SK-N-MC (cell line): ENCODE data around the gene EFL1.
"Not testable (repeated sequence)": the region's sequence is repeated elsewhere in the genome, so short reads cannot be mapped to it uniquely, and the experiment has no call there.

Source experiments
- DNase-seq: peaks from one replicate; pipeline ENCODE4 v3.0.0-alpha.2; 2011; ENCODE audit warnings: low read depth, low spot score
- H3K27ac ChIP-seq: fragments of 200-600 bp; sonication (generic); 2 replicates; pipeline ENCODE4 v1.5.1; 2016; ENCODE audit warnings: mixed run types
- H3K36me3 ChIP-seq: fragments of 200-600 bp; sonication (generic); 2 replicates; pipeline ENCODE4 v1.6.1; 2017; ENCODE audit warnings: antibody characterized with exemption, low read length, mixed read lengths; ENCODE audit not compliant: insufficient read depth
- H3K4me3 ChIP-seq: fragments of 200-600 bp; sonication (generic); 2 replicates; pipeline ENCODE4 v1.5.1; 2016
- H3K9ac ChIP-seq: fragments of 200-600 bp; sonication (generic); 2 replicates; pipeline ENCODE4 v1.8.0; 2017; ENCODE audit warnings: mixed run types, mixed read lengths; ENCODE audit not compliant: insufficient read length
- H3K9me3 ChIP-seq: fragments of 200-600 bp; sonication (generic); 2 replicates; pipeline ENCODE4 v1.6.1; 2017; ENCODE audit warnings: low read depth, mild to moderate bottlenecking, antibody characterized with exemption, low read length, moderate library complexity, mixed read lengths
- EZH2 ChIP-seq: fragments of 200-600 bp; sonication (generic); IDR thresholded peaks from one replicate; pipeline ENCODE4 v1.6.1; 2017; ENCODE audit warnings: antibody characterized with exemption
- FOXP2 ChIP-seq: optimal IDR thresholded peaks from 2 replicates; pipeline ENCODE3; 2011; ENCODE audit warnings: mild to moderate bottlenecking, moderate library complexity; ENCODE audit not compliant: insufficient read depth; ENCODE audit errors: extremely low read length, control extremely low read depth
- POLR2AphosphoS5 ChIP-seq: IDR thresholded peaks from 2 replicates; pipeline ENCODE4 v1.6.1; 2012; ENCODE audit warnings: mild to moderate bottlenecking, low read depth, low read length, borderline replicate concordance

Gene EFL1

GRCh38 chr15:82197733-82198594 is 64.6 kb downstream of the EFL1 start:
- no peak overlapping the region for H3K4me3 ChIP-seq
- no peak overlapping the region for H3K27ac ChIP-seq
- no peak for DNase-seq
- no peaks in the 10 kb centered on the region for H3K36me3 ChIP-seq
- no peaks in the 10 kb centered on the region for H3K9me3 ChIP-seq
- H3K9ac ChIP-seq: no peak overlapping the region
- TF ChIP-seq FOXP2 (no peak), POLR2AphosphoS5 (no peak), EZH2 (no peak)

DNA sequence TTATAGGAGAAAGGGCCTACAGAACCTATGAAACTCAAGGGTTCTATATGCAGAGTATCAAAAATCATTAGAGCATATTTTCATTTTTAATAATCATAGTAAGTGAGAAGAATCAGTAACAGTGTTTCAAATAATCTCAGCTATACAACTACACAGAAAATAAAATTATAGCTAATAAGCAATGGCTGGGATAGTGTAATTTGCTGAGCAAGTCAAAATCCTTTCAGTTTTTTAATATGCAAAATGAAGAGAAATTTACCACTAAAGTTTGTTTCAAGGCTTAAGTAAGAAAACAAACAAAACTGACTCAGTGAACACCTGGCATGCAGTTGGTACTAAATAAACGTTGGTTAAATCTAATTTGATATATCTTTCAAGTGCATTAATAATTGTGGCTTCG is 66.2 kb downstream of the EFL1 start:
- Histone ChIP-seq H3K27ac (no peak overlapping the region), H3K9ac (no peak overlapping the region), H3K9me3 (no peaks in the 10 kb centered on the region), H3K4me3 (no peak overlapping the region), H3K36me3 (no peaks in the 10 kb centered on the region)
- no peak for DNase-seq
- no peak for TF ChIP-seq EZH2
- TF ChIP-seq FOXP2: no peak
- TF ChIP-seq POLR2AphosphoS5: no peak

DNA sequence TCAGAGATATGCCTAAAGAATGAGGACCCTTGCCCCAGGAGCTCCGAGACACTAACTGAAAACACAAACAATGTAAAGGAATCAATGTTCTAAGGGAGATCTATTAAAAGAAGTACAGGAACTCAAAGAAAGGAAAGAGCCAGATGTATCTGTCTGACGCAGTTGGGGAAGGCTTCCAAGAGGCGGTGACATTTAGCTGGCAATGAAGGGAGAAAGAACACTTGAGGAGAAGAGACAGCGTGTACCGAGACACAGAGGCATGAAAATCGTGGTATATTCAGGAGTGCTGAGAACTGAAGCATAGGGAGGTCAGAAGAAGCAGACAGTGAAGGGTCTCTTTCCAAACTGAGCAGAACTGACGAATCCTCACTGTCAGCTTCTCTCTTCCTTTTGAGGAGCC is 66.7 kb downstream of the EFL1 start:
- not testable (repeated sequence) for H3K9me3 ChIP-seq, H3K9ac ChIP-seq, H3K36me3 ChIP-seq, H3K27ac ChIP-seq, H3K4me3 ChIP-seq, DNase-seq

DNA sequence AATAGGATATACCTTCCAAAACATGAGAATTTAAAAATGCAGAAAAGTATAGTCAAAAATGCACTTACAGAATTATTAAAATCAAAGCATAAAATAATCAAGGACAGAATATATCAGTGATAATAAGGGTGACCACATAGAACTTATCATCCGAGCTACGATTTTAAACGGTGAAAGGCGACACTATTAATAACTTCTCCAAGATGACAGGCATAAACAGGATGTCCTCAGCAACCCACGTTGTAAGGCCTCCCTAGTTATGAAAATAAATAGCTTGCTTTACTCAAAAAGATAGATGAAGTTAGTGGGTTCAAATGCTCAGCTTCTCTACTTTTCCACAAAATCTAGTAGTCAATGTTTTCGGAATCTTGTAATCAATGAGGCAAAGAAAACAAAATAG is 68.0 kb downstream of the EFL1 start:
- not testable (repeated sequence) for H3K9ac ChIP-seq, DNase-seq, H3K9me3 ChIP-seq, H3K36me3 ChIP-seq, H3K27ac ChIP-seq, H3K4me3 ChIP-seq

GRCh38 chr15:82193435-82193834 is 69.1 kb downstream of the EFL1 start:
- H3K36me3 ChIP-seq, H3K9ac ChIP-seq, H3K4me3 ChIP-seq, H3K27ac ChIP-seq, H3K9me3 ChIP-seq, DNase-seq: not testable (repeated sequence)

- not testable (repeated sequence) for H3K36me3 ChIP-seq, H3K9me3 ChIP-seq, H3K4me3 ChIP-seq, DNase-seq, H3K9ac ChIP-seq, H3K27ac ChIP-seq
These were observed 70.1 kb downstream of the EFL1 start for GRCh38 chr15:82192394-82192793.

DNA sequence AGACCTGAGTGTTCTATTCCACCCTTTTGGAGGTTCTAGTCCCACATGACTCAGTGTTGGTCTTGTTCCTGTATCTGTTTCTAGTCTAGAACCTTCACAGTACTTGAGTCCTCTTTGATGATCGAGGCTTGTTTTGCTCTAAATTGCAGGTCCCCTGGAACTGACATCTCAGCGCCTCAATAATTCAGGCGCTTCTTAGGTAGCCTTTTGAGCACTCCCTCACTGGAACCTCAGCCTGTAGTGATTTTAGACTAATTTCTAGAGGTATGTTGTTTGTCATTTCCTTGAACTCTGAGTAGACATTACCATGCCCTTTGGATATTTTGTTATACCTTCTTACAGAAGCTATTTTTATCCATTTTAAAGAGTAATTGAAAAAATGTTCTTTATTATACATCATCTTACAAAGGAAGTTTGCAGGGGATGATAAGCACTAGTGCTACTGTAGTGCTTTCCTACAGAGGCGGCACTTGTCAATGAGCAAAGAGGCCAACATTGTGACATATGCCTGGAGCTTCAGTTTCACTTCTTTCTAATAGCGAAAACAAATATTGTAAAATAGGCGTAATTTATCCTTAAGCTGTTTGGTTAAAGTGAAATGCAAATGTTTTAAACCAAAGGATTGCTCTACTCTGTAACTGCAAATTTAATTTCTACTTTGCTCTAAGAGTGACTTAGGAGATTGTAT is 75.7 kb downstream of the EFL1 start:
- Histone ChIP-seq H3K9ac (no peak overlapping the region), H3K27ac (no peak overlapping the region), H3K4me3 (no peak overlapping the region), H3K9me3 (no peaks in the 10 kb centered on the region), H3K36me3 (no peaks in the 10 kb centered on the region)
- no peak for TF ChIP-seq POLR2AphosphoS5
- no peak for TF ChIP-seq EZH2
- no peak for TF ChIP-seq FOXP2
- DNase-seq: no peak

GRCh38 chr15:82186161-82186560 is 76.4 kb downstream of the EFL1 start:
- Histone ChIP-seq H3K36me3 (no peaks in the 10 kb centered on the region), H3K9me3 (no peaks in the 10 kb centered on the region), H3K4me3 (no peak overlapping the region), H3K27ac (no peak overlapping the region), H3K9ac (no peak overlapping the region)
- TF ChIP-seq EZH2: no peak
- TF ChIP-seq POLR2AphosphoS5: no peak
- TF ChIP-seq FOXP2: no peak
- no peak for DNase-seq

DNA sequence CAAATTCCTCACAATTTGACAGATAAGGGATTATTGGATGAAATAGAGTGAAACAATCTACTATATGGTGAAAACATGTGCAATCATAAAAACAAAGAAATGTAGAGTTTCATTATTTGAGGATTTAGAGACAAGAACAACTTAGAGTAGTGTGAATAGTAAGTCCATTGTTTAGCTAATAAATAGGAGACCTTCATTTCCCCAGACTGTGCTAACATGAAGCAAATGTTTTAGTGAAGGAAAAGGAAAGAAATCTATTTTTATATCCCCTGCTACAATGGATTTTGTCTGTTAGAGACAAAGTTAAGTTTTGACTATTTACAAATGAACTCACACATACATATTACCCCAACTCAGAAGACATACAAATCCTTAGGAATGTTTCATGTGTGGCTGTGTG is 77.8 kb downstream of the EFL1 start:
- TF ChIP-seq EZH2 (no peak), POLR2AphosphoS5 (no peak), FOXP2 (no peak)
- no peak overlapping the region for H3K9ac ChIP-seq
- H3K36me3 ChIP-seq: no peaks in the 10 kb centered on the region
- no peak overlapping the region for H3K27ac ChIP-seq
- DNase-seq: no peak
- no peak overlapping the region for H3K4me3 ChIP-seq
- H3K9me3 ChIP-seq: no peaks in the 10 kb centered on the region
